ENCODE data around the gene CELF2.

The CELF2 gene

DNA sequence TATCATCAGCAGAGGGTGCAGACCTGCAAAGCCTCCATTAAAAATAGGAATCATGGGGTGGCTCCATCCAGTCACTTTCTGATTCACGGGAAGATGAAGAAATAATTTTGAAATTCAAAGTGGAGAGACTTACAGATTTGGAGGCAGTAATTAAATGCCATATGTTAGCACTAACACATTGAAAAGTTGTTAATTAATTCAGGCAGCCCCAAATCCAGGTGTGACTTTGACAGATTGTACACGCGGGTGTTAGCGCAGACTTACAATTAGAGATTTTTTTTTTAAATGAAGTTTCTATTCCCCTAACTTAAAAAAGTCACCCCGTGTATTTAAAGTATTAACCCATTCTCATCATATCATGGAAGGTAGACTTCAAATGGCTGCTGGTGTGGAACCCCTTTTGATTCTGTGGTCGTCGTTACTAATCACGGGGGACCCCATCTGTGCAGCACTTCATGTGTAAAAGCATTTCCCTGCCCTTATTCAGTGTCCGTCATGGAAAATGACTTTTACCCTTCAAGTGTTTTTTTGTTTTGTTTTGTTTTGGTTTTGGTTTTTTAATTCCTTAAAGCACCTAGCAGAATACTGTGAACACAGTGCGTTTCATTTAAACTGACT lies 235.8 kb downstream of the CELF2 start:
- Histone ChIP-seq H3K4me1 (ENCODE audit: control insufficient read depth, insufficient read depth, low read length) (peaks cover 13% of the 10 kb centered on the region), H3K36me3 (ENCODE audit: control insufficient read depth, insufficient read depth, low read length) (peaks cover 10% of the 10 kb centered on the region), H3K9me3 (ENCODE audit: control insufficient read depth, insufficient read depth, low read length) (no peaks in the 10 kb centered on the region), H3K9ac (ENCODE audit: low read depth, low read length) (no peak overlapping the region), H3K27ac (ENCODE audit: low read depth, low read length) (no peak overlapping the region), H3K4me3 (ENCODE audit: low read depth, low read length) (no peak overlapping the region), H3K27me3 (ENCODE audit: control insufficient read depth, insufficient read depth, low read length) (no peaks in the 10 kb centered on the region)

DNA sequence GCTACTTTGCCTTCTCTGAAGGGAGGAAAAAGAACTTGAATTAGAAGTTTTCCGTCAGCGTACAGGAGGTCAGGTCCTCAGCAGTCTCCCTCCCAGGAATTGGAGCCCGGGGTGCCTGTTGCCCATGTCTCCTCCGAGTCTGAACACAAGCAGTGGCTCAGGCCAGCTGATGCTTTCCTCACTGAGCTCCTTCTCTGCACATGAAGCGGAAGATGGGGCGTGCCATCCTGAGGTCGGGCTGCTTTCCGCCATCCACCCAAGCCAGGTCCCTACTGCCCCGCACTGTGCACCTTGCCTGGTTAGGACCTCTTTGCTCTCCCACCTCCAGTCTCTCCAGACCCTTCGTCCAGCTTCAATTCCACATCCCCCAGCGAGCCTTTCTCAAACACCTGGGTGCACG lies 237.5 kb downstream of the CELF2 start:
- no peak overlapping the region for H3K9ac ChIP-seq (ENCODE audit: low read depth, low read length)
- no peaks in the 10 kb centered on the region for H3K9me3 ChIP-seq (ENCODE audit: control insufficient read depth, insufficient read depth, low read length)
- H3K4me3 ChIP-seq (ENCODE audit: low read depth, low read length): no peak overlapping the region
- H3K27me3 ChIP-seq (ENCODE audit: control insufficient read depth, insufficient read depth, low read length): no peaks in the 10 kb centered on the region
- no peak overlapping the region for H3K27ac ChIP-seq (ENCODE audit: low read depth, low read length)
- H3K4me1 ChIP-seq (ENCODE audit: control insufficient read depth, insufficient read depth, low read length): no peaks in the 10 kb centered on the region
- H3K36me3 ChIP-seq (ENCODE audit: control insufficient read depth, insufficient read depth, low read length): peaks cover 22% of the 10 kb centered on the region

DNA sequence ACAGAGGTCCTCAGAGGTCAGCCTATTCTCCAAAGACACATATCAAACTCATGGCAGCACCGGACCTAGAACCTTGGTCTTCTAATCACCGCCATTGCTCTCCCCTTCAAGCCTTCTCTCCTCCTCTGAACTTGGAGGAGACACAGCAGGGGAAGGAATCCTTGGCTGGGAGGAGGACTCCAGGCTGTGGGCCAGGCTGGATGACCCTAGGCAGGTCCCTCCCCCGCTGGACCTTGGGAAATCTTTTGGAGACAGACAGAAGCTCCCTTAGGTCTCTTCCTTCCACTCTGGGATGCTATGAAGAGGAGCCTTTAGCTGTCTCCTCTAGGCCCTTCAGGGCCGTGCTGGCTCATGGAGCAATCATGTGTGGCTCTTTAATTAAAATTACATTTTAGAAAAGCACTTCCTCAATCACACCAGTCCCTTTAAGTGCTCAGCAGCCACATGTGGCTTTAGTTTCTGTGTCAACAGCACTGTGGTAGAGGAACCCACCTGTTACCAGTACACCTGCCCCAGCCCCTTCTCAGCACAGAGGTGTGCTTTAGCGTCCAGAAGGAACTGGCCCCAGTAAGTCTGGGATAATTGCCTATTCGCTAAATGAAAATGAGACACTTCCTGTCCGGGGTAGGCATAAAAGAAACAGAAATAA lies 238.2 kb downstream of the CELF2 start:
- H3K27ac ChIP-seq (ENCODE audit: low read depth, low read length): no peak overlapping the region
- H3K4me3 ChIP-seq (ENCODE audit: low read depth, low read length): no peak overlapping the region
- no peak overlapping the region for H3K9ac ChIP-seq (ENCODE audit: low read depth, low read length)

DNA sequence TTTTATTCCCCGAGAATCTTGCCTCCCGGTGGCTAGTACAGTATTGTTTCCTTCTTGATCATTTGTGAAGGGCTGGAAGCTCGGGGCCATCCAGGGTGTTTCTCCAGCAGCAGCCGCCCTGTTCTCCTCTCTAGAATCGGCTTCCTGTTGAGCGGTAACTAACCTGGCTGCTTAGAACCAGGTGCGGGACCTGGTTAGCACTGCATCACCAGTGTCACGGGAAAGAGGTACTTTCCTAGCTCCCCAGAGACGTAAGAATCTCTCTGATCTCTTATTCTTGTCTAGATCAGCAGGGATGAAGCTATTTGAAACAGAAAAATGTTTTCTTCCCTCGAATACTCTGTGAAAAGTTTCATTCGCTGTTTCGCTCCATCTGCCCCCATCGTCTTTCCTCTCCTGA lies 239.2 kb downstream of the CELF2 start:
- no peaks in the 10 kb centered on the region for H3K9me3 ChIP-seq (ENCODE audit: control insufficient read depth, insufficient read depth, low read length)
- no peak overlapping the region for H3K27ac ChIP-seq (ENCODE audit: low read depth, low read length)
- no peaks in the 10 kb centered on the region for H3K27me3 ChIP-seq (ENCODE audit: control insufficient read depth, insufficient read depth, low read length)
- H3K36me3 ChIP-seq (ENCODE audit: control insufficient read depth, insufficient read depth, low read length): peaks cover 27% of the 10 kb centered on the region
- no peaks in the 10 kb centered on the region for H3K4me1 ChIP-seq (ENCODE audit: control insufficient read depth, insufficient read depth, low read length)
- H3K9ac ChIP-seq (ENCODE audit: low read depth, low read length): no peak overlapping the region
- no peak overlapping the region for H3K4me3 ChIP-seq (ENCODE audit: low read depth, low read length)

More for the DNA sequence above, 238.2 kb downstream of the CELF2 start:
- H3K4me1 ChIP-seq (ENCODE audit: control insufficient read depth, insufficient read depth, low read length): no peaks in the 10 kb centered on the region
- H3K36me3 ChIP-seq (ENCODE audit: control insufficient read depth, insufficient read depth, low read length): peaks cover 22% of the 10 kb centered on the region
- H3K9me3 ChIP-seq (ENCODE audit: control insufficient read depth, insufficient read depth, low read length): no peaks in the 10 kb centered on the region
- H3K27me3 ChIP-seq (ENCODE audit: control insufficient read depth, insufficient read depth, low read length): no peaks in the 10 kb centered on the region

DNA sequence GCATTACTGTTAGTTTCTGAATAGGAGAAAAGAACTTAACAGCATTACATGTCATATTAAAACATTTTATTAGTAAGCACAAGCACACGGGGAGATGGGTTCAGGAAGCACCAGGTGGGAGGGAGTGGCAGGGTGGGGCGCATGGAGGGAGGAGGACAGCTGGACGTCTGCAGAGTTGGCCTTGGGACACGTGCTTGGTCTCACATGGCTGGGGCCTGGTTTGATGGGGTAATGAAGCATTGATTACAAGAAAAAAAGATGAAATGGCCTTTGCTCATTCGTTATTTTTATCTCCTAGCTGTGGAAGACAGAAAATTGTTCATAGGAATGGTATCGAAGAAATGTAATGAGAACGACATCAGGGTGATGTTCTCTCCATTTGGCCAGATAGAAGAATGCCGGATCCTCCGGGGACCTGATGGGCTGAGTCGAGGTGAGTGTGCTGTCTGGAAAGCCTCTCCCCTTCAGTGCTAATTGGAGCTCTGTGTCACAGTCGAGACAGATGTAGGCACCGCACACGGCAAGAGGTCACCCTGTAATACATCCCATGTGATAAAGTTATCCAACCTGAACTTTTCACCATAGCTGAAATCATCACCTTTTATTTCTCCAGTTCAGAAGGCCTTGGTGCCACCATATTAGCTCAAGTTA lies 239.9 kb downstream of the CELF2 start:
- no peak overlapping the region for H3K4me3 ChIP-seq (ENCODE audit: low read depth, low read length)
- no peaks in the 10 kb centered on the region for H3K4me1 ChIP-seq (ENCODE audit: control insufficient read depth, insufficient read depth, low read length)
- H3K9me3 ChIP-seq (ENCODE audit: control insufficient read depth, insufficient read depth, low read length): no peaks in the 10 kb centered on the region
- H3K27me3 ChIP-seq (ENCODE audit: control insufficient read depth, insufficient read depth, low read length): no peaks in the 10 kb centered on the region
- peaks cover 30% of the 10 kb centered on the region for H3K36me3 ChIP-seq (ENCODE audit: control insufficient read depth, insufficient read depth, low read length)
- no peak overlapping the region for H3K9ac ChIP-seq (ENCODE audit: low read depth, low read length)
- H3K27ac ChIP-seq (ENCODE audit: low read depth, low read length): no peak overlapping the region

DNA sequence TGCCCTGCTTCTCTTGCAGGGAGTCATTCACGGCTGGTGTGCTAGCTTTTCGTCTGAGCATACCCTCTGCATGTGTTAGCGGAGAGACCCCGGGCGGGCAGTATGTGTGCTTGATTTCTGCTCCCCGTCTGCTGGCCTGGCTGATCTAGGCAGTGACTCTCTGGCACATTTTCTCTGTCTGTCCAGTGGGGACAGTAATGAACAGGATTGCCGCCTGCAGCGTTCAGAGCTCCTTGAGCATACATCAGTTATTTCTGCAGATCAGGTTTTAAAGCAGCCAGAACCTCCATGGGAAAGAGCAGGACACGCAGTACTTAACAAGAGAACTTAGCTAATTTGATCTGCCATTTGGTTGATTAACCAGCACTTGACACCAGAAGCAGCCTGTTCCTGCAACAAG lies 242.5 kb downstream of the CELF2 start:
- H3K4me1 ChIP-seq (ENCODE audit: control insufficient read depth, insufficient read depth, low read length): no peaks in the 10 kb centered on the region
- no peak overlapping the region for H3K4me3 ChIP-seq (ENCODE audit: low read depth, low read length)
- H3K27ac ChIP-seq (ENCODE audit: low read depth, low read length): no peak overlapping the region
- no peak overlapping the region for H3K9ac ChIP-seq (ENCODE audit: low read depth, low read length)
- no peaks in the 10 kb centered on the region for H3K9me3 ChIP-seq (ENCODE audit: control insufficient read depth, insufficient read depth, low read length)
- peaks cover 30% of the 10 kb centered on the region for H3K36me3 ChIP-seq (ENCODE audit: control insufficient read depth, insufficient read depth, low read length)
- H3K27me3 ChIP-seq (ENCODE audit: control insufficient read depth, insufficient read depth, low read length): no peaks in the 10 kb centered on the region

DNA sequence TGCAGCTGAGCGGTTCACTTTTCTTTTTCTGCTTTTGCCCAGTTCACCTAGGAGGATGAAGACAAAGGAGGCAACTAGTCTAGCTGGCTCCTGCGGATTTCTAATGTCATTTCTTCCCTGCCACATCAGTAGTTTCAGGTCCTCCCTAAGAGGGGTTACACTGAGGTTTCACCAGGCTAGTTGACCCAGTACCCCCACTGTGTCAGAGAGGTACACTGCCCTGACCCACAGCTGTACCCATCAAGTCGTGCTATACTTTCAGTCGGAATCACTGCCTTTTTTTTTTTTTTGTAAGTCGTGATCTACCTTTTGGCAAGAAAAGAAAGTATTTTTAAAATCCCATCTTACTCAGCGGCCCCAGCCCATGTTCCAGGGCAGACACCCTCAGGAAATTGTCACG lies 243.5 kb downstream of the CELF2 start:
- Histone ChIP-seq H3K9me3 (ENCODE audit: control insufficient read depth, insufficient read depth, low read length) (no peaks in the 10 kb centered on the region), H3K27me3 (ENCODE audit: control insufficient read depth, insufficient read depth, low read length) (no peaks in the 10 kb centered on the region), H3K27ac (ENCODE audit: low read depth, low read length) (no peak overlapping the region), H3K36me3 (ENCODE audit: control insufficient read depth, insufficient read depth, low read length) (peaks cover 30% of the 10 kb centered on the region), H3K9ac (ENCODE audit: low read depth, low read length) (no peak overlapping the region), H3K4me1 (ENCODE audit: control insufficient read depth, insufficient read depth, low read length) (0 out of 2 replicates have a peak, but pooled peaks cover 2% of the 10 kb centered on the region), H3K4me3 (ENCODE audit: low read depth, low read length) (no peak overlapping the region)

DNA sequence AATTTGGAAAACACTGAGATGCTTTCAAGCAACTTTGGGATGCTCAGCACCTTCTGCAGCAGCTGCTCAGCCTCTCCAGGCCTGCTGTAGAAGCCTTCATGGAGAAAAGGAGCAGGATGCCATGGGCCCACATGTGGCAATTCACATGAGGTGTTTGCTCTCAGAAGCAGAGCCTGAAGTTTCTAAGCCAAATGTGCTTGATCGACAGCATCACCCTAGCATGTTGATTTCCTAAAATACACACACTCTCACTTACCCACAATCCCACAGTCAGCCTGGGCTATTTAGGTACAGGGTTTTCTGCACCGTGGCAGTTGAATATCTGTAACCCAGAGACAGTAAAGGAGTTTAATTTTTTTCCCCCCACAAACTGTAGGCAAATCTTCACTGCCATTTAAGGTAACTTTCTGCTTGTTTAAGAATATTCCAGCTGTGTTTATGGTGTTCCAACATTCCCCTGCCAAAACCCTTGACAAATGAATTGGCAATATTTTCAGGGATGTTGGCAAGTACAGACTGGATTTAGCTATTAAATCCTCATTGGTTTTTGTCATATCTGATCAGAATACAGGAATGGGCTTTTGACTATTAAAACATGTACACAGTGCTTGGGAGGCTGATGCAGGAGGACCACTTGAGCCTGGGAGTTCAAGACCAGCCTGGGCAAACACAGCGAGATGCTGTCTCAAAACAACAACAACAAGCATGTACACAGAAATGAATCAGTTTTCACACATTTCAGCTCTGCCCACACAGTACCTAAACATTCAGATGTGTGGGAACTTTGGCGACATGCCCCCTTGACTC lies 244.2 kb downstream of the CELF2 start:
- peaks cover 9% of the 10 kb centered on the region for H3K4me1 ChIP-seq (ENCODE audit: control insufficient read depth, insufficient read depth, low read length)
- H3K36me3 ChIP-seq (ENCODE audit: control insufficient read depth, insufficient read depth, low read length): peaks cover 30% of the 10 kb centered on the region
- no peaks in the 10 kb centered on the region for H3K9me3 ChIP-seq (ENCODE audit: control insufficient read depth, insufficient read depth, low read length)
- H3K27me3 ChIP-seq (ENCODE audit: control insufficient read depth, insufficient read depth, low read length): no peaks in the 10 kb centered on the region
- H3K4me3 ChIP-seq (ENCODE audit: low read depth, low read length): no peak overlapping the region
- H3K9ac ChIP-seq (ENCODE audit: low read depth, low read length): no peak overlapping the region
- no peak overlapping the region for H3K27ac ChIP-seq (ENCODE audit: low read depth, low read length)

DNA sequence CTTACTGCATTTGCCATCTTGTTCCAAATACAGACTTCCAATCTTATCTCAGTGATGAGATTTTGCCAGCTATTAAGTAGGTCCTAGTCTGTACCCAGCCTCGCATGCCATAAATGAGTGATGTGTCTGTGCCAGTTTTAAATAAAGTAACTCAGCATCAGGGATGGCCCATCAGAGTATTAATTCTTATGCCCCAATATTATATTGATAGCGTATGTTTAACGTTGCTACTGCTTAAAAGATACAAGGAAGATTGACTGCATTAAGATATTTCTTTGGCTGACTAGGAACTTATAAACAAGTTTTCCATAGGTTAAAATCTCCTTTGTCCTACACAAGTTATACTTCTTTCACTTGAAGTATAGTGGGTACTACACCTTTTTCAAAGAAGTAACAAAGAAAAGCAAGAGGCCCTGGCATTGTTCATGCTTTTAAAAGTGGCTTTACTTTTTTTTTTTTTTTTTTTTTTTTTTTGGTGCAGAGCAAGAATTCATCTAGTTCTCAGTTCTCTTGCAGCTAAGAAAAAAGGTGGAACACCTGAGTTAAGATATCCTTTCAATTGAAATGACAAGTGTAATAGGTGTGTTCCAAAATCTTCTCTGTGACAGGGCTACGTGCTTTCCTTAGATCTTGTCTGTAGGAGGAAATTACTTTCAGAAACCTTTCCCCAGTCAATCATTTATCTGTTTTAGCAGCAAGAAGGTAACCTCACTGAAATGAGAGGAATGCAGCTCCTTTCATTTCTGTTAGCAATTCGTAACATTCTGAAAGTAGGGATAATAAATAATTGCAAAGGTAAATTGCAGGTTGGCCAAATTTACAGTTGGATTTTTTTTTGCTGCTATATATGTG lies 245.0 kb downstream of the CELF2 start:
- peaks cover 10% of the 10 kb centered on the region for H3K4me1 ChIP-seq (ENCODE audit: control insufficient read depth, insufficient read depth, low read length)
- no peak overlapping the region for H3K27ac ChIP-seq (ENCODE audit: low read depth, low read length)
- H3K36me3 ChIP-seq (ENCODE audit: control insufficient read depth, insufficient read depth, low read length): peaks cover 28% of the 10 kb centered on the region

DNA sequence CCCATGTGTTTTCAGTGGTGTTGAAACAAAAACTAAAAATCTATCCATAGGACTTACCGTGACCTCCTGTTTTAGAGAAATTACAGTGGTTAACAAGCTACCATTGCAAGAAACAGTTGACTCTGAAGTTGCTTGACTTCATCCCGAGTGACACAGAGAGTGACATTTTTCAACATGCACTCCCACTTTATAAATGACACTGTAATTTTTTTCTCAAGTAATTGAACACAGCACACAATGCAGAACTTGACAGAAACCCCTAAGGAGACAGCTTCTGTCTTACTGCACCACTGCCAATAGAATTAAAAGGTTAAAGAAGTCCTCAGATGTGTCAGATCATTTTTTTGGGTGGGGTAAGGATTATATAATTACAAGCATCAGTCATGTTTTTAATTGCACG lies 246.1 kb downstream of the CELF2 start:
- Histone ChIP-seq H3K36me3 (ENCODE audit: control insufficient read depth, insufficient read depth, low read length) (peaks cover 18% of the 10 kb centered on the region), H3K9ac (ENCODE audit: low read depth, low read length) (no peak overlapping the region), H3K4me1 (ENCODE audit: control insufficient read depth, insufficient read depth, low read length) (peaks cover 10% of the 10 kb centered on the region), H3K9me3 (ENCODE audit: control insufficient read depth, insufficient read depth, low read length) (no peaks in the 10 kb centered on the region), H3K4me3 (ENCODE audit: low read depth, low read length) (no peak overlapping the region), H3K27ac (ENCODE audit: low read depth, low read length) (no peak overlapping the region), H3K27me3 (ENCODE audit: control insufficient read depth, insufficient read depth, low read length) (no peaks in the 10 kb centered on the region)

More for the DNA sequence above, 245.0 kb downstream of the CELF2 start:
- H3K9ac ChIP-seq (ENCODE audit: low read depth, low read length): no peak overlapping the region
- H3K9me3 ChIP-seq (ENCODE audit: control insufficient read depth, insufficient read depth, low read length): no peaks in the 10 kb centered on the region
- no peak overlapping the region for H3K4me3 ChIP-seq (ENCODE audit: low read depth, low read length)
- H3K27me3 ChIP-seq (ENCODE audit: control insufficient read depth, insufficient read depth, low read length): no peaks in the 10 kb centered on the region

All from HUES48 (cell line).